Activated T-helper 1 cell treated with anti-CD3 and anti-CD28 coated beads, Interleukin-12 subunit alpha, Interleukin-12 subunit beta, Interleukin-2, Interleukin-4 antibody, amounts not matched to agents 30 ng/mL and 10 ng/mL and 1 ng/mL, durations not matched to agents 14 hours and 24 hours and 36 hours (primary cell): ENCODE results near the gene CGB2. TPM values are rescaled to one million over a fixed set of nuclear protein-coding genes. Genes with fewer than 3 reads are reported as not detected.
"Not testable (repeated sequence)": the region's sequence is repeated elsewhere in the genome, so short reads cannot be mapped to it uniquely, and the experiment has no call there.

Source experiments
- DNase-seq: peaks from one replicate; pipeline ENCODE4 v3.0.0; 2021; ENCODE audit warnings: low spot score
- H3K27ac Mint-ChIP-seq: one replicate; pipeline ENCODE4 v1.8.0; 2021; ENCODE audit warnings: mild to moderate bottlenecking, mixed read lengths
- H3K27me3 Mint-ChIP-seq: one replicate; pipeline ENCODE4 v1.8.0; 2022; ENCODE audit warnings: mild to moderate bottlenecking, moderate library complexity, mixed read lengths; ENCODE audit not compliant: insufficient read depth
- H3K36me3 Mint-ChIP-seq: one replicate; pipeline ENCODE4 v1.8.0; 2021; ENCODE audit warnings: low read depth, mixed read lengths
- H3K4me1 Mint-ChIP-seq: one replicate; pipeline ENCODE4 v1.8.0; 2021; ENCODE audit warnings: low read depth, mixed read lengths
- H3K4me3 Mint-ChIP-seq: one replicate; pipeline ENCODE4 v1.8.0; 2021; ENCODE audit warnings: mild to moderate bottlenecking, moderate library complexity, mixed read lengths
- H3K9me3 Mint-ChIP-seq: one replicate; pipeline ENCODE4 v1.8.0; 2021; ENCODE audit warnings: mixed read lengths
- intact Hi-C: fragments of 100-400 bp; cut with micrococcal nuclease; formaldehyde crosslinking; loops from one replicate; pipeline ENCODE4 v1.15.1; 2024
- total RNA-seq: library from RNA; stranded (reverse); gene quantifications from 2 replicates; pipeline ENCODE4 v1.2.3, GENCODE V29; 2022

Gene CGB2
- total RNA-seq, 1 donor from 2014 or later: not detected

DNA sequence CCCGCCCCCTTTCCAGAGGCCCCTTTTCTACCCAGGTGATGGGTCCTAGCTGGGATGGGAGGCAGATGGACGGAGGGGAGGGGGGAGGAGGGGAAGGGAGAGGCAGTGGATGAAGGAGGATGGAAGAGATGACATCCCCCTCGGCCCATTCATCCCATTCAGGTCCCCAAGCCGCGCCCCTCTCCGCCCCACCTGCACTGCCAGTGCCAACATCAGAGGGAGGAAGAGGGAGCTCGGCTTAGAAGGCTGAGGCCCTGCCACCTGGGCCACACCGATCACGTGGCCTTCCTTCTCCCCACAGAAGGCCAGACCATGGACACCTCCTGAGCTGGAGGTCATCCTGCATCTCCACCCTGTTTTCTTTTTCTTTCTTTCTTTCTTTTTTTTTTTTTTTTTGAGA is 3.0 kb upstream of the CGB2 start:
- H3K4me1 Mint-ChIP-seq, H3K9me3 Mint-ChIP-seq, DNase-seq, H3K27ac Mint-ChIP-seq, H3K36me3 Mint-ChIP-seq, H3K4me3 Mint-ChIP-seq, H3K27me3 Mint-ChIP-seq, intact Hi-C loops: not testable (repeated sequence)

DNA sequence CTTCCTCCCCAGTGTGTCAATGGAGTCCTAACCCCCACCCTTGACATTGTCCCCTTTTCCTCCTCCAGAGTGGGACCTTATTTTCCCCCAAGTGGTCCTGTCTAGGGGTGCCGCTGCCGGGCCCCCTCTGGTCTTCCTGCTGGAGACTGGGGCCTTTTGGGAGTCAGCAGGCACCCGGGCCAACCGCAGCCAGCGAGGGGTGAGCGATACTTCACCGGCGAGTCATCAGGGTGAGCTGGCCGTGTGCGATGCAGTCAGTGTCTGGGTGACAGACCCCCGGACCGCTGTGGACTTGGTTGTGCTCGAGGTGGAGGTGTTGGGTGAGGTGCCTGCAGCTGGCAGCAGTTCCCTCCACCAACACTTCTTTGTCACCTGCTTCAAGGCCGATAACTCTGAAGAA is 1.9 kb upstream of the CGB2 start:
- not testable (repeated sequence) for H3K4me1 Mint-ChIP-seq, H3K36me3 Mint-ChIP-seq, H3K27me3 Mint-ChIP-seq, DNase-seq, H3K27ac Mint-ChIP-seq, H3K9me3 Mint-ChIP-seq, H3K4me3 Mint-ChIP-seq
- intact Hi-C loops: loop anchor here (5.0 kb wide), 1 partner anchor 37 kb away; the partner anchor contains the start of genes GYS1 and RUVBL2

DNA sequence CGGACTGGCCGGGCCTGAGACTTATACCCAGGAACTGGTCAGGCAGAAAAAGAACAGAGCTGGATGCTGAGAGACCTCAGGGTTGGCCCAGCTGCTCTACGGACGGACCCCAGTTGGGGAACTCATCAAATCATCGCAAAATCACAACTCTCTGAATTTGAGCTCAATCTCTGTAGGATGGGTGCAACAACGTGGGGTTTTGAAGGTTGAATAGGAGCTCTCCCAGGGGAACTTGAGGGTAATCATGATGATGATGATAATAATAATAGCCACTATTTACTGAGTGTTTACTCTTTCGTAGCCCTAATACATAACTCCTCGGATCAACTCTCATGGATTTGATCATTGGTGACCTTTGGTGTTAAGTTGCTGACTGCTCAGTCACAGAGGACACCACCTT is 1.4 kb upstream of the CGB2 start:
- not testable (repeated sequence) for H3K27me3 Mint-ChIP-seq, H3K4me1 Mint-ChIP-seq, H3K36me3 Mint-ChIP-seq, H3K9me3 Mint-ChIP-seq, H3K27ac Mint-ChIP-seq, DNase-seq, H3K4me3 Mint-ChIP-seq
- intact Hi-C loops: loop anchor here (5.0 kb wide), 1 partner anchor 38 kb away; the partner anchor contains the start of genes GYS1 and RUVBL2

DNA sequence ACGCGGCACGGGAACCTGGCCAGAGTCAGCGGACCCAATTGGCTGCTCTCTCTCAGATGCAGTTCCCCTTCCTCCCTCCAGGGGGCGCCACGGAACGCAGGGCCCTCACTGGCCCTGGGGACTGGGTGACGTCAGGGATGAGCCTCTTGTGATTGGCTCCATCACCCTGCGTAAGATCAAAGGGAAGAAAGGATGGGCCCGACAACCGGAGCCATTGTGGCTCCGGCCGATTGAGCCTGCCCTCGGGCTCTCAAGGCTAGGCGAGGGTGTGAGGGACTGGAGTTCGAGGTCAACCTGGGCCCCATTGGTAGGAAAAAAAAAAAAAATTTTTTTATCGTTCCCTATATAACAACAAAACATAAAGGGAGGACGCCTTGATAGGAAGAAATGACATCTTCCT is 5.1 kb downstream of the CGB2 start, which contains the start of gene CGB1:
Gene CGB1, minus strand, starts transcription at position 81 of the 400 bp plus-strand sequence. CDS start 184 bp downstream, outside the sequence.
- H3K36me3 Mint-ChIP-seq, H3K27me3 Mint-ChIP-seq, intact Hi-C loops, H3K9me3 Mint-ChIP-seq, H3K4me3 Mint-ChIP-seq, H3K4me1 Mint-ChIP-seq, DNase-seq, H3K27ac Mint-ChIP-seq: not testable (repeated sequence)

DNA sequence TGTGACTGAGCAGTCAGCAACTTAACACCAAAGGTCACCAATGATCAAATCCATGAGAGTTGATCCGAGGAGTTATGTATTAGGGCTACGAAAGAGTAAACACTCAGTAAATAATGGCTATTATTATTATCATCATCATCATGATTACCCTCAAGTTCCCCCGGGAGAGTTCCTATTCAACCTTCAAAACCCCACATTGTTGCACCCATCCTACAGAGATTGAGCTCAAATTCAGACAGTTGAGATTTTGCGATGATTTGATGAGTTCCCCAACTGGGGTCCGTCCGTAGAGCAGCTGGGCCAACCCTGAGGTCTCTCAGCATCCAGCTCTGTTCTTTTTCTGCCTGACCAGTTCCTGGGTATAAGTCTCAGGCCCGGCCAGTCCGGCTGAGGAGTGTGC is 6.4 kb downstream of the CGB2 start:
- not testable (repeated sequence) for H3K27ac Mint-ChIP-seq

DNA sequence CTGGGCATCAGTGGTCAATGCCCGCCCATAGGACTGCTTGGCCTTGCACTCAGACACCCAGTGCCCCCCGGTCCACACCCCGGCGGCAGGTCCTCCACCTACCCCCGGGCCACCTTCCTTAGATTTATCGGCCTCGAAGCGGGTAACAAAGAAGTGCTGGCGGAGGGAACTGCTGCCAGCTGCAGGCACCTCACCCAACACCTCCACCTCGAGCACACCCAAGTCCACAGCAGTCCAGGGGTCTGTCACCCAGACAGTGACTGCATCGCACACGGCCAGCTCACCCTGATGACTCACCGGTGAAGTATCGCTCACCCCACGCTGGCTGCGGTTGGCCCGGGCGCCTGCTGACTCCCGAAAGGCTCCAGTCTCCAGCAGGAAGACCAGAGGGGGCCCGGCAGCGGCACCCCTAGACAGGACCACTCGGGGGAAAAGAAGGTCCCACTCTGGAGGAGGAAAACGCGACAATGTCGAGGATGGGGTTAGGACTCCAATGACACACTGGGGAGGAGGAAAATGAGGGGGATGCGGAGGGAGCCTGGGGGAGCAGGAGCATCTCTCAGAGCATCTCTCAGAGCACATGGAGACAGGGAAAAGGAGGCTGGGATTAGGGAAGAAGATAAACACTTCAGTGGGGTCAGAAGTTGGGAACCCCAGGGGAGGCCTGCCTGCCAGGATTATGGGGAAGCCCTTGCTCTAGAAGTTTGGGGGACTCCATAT is 7.0 kb downstream of the CGB2 start:
- H3K27ac Mint-ChIP-seq, H3K27me3 Mint-ChIP-seq, H3K36me3 Mint-ChIP-seq, DNase-seq, H3K4me1 Mint-ChIP-seq, H3K4me3 Mint-ChIP-seq, intact Hi-C loops, H3K9me3 Mint-ChIP-seq: not testable (repeated sequence)

More for the DNA sequence above, 6.4 kb downstream of the CGB2 start:
- intact Hi-C loops, H3K36me3 Mint-ChIP-seq, H3K4me1 Mint-ChIP-seq, H3K4me3 Mint-ChIP-seq, H3K9me3 Mint-ChIP-seq, DNase-seq, H3K27me3 Mint-ChIP-seq: not testable (repeated sequence)

DNA sequence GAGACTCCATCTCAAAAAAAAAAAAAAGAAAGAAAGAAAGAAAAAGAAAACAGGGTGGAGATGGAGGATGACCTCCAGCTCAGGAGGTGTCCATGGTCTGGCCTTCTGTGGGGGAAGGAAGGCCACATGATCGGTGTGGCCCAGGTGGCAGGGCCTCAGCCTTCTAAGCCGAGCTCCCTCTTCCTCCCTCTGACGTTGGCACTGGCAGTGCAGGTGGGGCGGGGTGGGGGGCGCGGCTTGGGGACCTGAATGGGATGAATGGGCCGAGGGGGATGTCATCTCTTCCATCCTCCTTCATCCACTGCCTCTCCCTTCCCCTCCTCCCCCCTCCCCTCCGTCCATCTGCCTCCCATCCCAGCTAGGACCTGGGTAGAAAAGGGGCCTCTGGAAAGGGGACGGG is 8.0 kb downstream of the CGB2 start:
- H3K36me3 Mint-ChIP-seq, DNase-seq, H3K27ac Mint-ChIP-seq, H3K4me1 Mint-ChIP-seq, H3K4me3 Mint-ChIP-seq, H3K9me3 Mint-ChIP-seq, H3K27me3 Mint-ChIP-seq, intact Hi-C loops: not testable (repeated sequence)

DNA sequence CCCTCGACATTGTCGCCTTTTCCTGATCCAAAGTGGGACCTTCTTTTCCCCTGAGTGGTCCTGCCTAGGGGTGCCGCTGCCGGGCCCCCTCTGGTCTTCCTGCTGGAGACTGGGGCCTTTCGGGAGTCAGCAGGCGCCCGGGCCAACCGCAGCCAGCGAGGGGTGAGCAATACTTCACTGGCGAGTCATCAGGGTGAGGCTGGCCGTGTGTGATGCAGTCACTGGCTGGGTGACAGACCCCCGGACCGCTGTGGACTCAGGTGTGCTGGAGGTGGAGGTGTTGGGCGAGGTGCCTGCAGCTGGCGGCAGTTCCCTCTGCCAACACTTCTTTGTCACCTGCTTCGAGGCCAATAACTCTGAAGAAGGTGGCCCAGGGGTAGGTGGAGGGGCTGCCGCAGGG is 10.5 kb downstream of the CGB2 start:
- no peaks in the 10 kb centered on the region for H3K36me3 Mint-ChIP-seq
- no peak overlapping the region for H3K27ac Mint-ChIP-seq
- no peaks in the 10 kb centered on the region for H3K27me3 Mint-ChIP-seq
- no peaks in the 10 kb centered on the region for H3K9me3 Mint-ChIP-seq
- no peak overlapping the region for H3K4me3 Mint-ChIP-seq
- intact Hi-C loops: no loop called here
- DNase-seq: no peak
- H3K4me1 Mint-ChIP-seq: no peaks in the 10 kb centered on the region

DNA sequence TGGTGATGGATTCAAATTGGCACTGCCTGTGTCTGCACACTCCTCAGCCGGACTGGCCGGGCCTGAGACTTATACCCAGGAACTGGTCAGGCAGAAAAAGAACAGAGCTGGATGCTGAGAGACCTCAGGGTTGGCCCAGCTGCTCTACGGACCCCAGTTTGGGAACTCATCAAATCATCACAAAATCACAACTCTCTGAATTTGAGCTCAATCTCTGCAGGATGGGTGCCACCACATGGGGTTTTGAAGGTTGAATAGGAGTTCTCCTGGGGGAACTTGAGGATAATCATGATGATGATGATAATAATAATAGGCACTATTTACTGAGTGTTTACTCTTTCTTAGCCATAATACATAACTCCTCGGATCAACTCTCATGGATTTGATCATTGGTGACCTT is 11.0 kb downstream of the CGB2 start:
- H3K4me3 Mint-ChIP-seq, H3K36me3 Mint-ChIP-seq, H3K27ac Mint-ChIP-seq, H3K9me3 Mint-ChIP-seq, intact Hi-C loops, DNase-seq, H3K27me3 Mint-ChIP-seq, H3K4me1 Mint-ChIP-seq: not testable (repeated sequence)

DNA sequence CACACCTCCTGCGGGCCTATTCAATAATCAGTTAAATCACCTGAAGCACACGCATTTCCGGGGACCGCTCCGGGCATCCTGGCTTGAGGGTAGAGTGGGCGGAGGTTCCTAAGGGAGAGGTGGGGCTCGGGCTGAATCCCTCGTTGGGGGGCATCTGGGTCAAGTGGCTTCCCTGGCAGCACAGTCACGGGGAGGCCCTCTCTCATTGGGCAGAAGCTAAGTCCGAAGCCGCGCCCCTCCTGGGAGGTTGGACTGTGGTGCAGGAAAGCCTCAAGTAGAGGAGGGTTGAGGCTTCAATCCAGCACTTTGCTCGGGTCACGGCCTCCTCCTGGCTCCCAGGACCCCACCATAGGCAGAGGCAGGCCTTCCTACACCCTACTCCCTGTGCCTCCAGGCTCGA is 11.9 kb downstream of the CGB2 start, which contains the start of gene CGB5:
Gene CGB5, plus strand, starts transcription at position 301 of the 400 bp plus-strand sequence. CDS start 362 bp downstream, outside the sequence.
- intact Hi-C loops, H3K4me3 Mint-ChIP-seq, H3K4me1 Mint-ChIP-seq, H3K9me3 Mint-ChIP-seq, H3K27ac Mint-ChIP-seq, DNase-seq, H3K36me3 Mint-ChIP-seq, H3K27me3 Mint-ChIP-seq: not testable (repeated sequence)

DNA sequence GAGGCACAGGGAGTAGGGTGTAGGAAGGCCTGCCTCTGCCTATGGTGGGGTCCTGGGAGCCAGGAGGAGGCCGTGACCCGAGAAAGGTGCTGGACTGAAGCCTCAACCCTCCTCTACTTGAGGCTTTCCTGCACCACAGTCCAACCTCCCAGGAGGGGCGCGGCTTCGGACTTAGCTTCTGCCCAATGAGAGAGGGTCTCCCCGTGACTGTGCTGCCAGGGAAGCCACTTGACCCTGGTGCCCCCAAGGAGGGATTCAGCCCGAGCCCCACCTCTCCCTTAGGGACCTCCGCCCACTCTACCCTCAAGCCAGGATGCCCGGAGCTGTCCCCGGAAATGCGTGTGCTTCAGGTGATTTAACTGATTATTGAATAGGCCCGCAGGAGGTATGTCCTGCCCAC is 17.3 kb downstream of the CGB2 start, which contains the start of gene CGB8:
Gene CGB8, minus strand, starts transcription at position 101 of the 400 bp plus-strand sequence. CDS start 372 bp downstream, outside the sequence.
- H3K36me3 Mint-ChIP-seq, H3K9me3 Mint-ChIP-seq, intact Hi-C loops, H3K27me3 Mint-ChIP-seq, DNase-seq, H3K4me1 Mint-ChIP-seq, H3K27ac Mint-ChIP-seq, H3K4me3 Mint-ChIP-seq: not testable (repeated sequence)

DNA sequence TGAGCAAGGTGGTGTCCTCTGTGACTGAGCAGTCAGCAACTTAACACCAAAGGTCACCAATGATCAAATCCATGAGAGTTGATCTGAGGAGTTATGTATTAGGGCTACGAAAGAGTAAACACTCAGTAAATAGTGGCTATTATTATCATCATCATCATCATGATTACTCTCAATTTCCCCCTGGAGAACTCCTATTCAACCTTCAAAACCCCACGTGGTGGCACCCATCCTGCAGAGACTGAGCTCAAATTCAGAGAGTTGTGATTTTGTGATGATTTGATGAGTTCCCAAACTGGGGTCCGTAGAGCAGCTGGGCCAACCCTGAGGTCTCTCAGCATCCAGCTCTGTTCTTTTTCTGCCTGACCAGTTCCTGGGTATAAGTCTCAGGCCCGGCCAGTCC is 18.1 kb downstream of the CGB2 start:
- not testable (repeated sequence) for H3K4me1 Mint-ChIP-seq

DNA sequence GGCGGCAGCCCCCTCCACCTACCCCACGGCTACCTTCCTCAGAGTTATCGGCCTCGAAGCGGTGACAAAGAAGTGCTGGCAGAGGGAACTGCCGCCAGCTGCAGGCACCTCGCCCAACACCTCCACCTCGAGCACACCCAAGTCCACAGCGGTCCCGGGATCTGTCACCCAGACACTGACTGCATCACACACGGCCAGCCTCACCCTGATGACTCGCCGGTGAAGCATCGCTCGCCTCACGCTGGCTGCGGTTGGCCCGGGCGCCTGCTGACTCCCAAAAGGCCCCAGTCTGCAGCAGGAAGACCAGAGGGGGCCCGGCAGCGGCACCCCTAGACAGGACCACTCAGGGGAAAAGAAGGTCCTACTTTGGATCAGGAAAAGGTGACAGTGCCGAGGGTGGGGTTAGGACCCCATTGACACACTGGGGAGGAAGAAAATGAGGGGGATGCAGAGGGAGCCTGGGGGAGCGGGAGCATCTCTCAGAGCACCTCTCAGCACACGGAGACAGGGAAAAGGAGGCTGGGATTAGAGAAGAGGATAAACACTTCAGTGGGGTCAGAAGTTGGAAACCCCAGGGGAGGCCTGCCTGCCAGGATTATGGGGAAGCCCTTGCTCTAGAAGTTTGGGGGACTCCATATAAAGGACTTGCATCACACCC is 18.8 kb downstream of the CGB2 start:
- H3K27ac Mint-ChIP-seq, H3K36me3 Mint-ChIP-seq, H3K4me3 Mint-ChIP-seq, H3K9me3 Mint-ChIP-seq, H3K27me3 Mint-ChIP-seq, DNase-seq, intact Hi-C loops, H3K4me1 Mint-ChIP-seq: not testable (repeated sequence)

More for the DNA sequence above, 18.1 kb downstream of the CGB2 start:
- H3K27ac Mint-ChIP-seq, H3K9me3 Mint-ChIP-seq, H3K36me3 Mint-ChIP-seq, H3K27me3 Mint-ChIP-seq, DNase-seq, H3K4me3 Mint-ChIP-seq, intact Hi-C loops: not testable (repeated sequence)
